ENCODE results near the gene CPEB1.

DNA sequence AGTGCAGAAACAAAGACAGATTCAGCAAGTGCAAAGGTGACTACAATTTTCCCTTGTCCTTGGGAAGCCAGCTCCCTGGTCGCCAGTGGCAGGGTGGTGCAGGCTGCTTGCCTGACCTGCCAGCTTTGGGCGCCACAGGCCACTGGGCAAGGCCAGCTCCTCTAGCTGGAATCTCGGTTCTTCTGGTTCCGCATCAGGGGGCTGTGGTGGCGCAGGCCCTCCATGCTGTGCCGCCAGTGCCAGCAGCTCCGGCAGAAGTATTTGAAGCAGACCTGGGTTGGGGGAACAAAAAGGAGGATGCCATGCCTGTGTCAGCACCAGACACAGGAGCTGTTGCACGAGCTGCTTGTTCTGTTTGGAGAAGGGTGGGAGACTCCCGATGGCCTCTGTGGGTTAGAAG lies 102.7 kb downstream of the CPEB1 start:
- TF ChIP-seq, protein P1, sequence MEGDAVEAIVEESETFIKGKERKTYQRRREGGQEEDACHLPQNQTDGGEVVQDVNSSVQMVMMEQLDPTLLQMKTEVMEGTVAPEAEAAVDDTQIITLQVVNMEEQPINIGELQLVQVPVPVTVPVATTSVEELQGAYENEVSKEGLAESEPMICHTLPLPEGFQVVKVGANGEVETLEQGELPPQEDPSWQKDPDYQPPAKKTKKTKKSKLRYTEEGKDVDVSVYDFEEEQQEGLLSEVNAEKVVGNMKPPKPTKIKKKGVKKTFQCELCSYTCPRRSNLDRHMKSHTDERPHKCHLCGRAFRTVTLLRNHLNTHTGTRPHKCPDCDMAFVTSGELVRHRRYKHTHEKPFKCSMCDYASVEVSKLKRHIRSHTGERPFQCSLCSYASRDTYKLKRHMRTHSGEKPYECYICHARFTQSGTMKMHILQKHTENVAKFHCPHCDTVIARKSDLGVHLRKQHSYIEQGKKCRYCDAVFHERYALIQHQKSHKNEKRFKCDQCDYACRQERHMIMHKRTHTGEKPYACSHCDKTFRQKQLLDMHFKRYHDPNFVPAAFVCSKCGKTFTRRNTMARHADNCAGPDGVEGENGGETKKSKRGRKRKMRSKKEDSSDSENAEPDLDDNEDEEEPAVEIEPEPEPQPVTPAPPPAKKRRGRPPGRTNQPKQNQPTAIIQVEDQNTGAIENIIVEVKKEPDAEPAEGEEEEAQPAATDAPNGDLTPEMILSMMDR (IDR thresholded peaks at IDR 0.05): no peak
- no peak for TF ChIP-seq POLR2A (IDR thresholded peaks at IDR 0.05)
- no peak for TF ChIP-seq EP300 (IDR thresholded peaks at IDR 0.05)

Measured in stomach (tissue), 4 donors.